ENCODE measurements around the gene TRIM25. TPM values are rescaled to one million over a fixed set of nuclear protein-coding genes. Genes with fewer than 3 reads are reported as not detected.

TRIM25 gene
- total RNA-seq, 3 donors from 2014 or later (not counting 1 experiment from before 2014, with no cell fraction given): 50.4 to 100 (median 74.5) TPM

- intact Hi-C loops (cut with micrococcal nuclease): no loop called here
- H3K4me3 ChIP-seq (ENCODE audit: low read length): no peak overlapping the region
- no peak for ATAC-seq
- Mint-ChIP-seq H3K4me1 (peaks cover 13% of the 10 kb centered on the region in 2 donors), H3K27ac (no peak overlapping the region), H3K36me3 (peaks cover 18% of the 10 kb centered on the region), H3K27me3 (ENCODE audit: low read depth in 2 of 2) (no peaks in the 10 kb centered on the region), H3K9me3 (no peaks in the 10 kb centered on the region), H3K4me3 (no peak overlapping the region)
- H3K36me3 ChIP-seq (ENCODE audit: control insufficient read depth, insufficient read depth, low read length): peaks cover 33% of the 10 kb centered on the region
- no peaks in the 10 kb centered on the region for H3K27me3 ChIP-seq (ENCODE audit: control insufficient read depth, insufficient read depth, low read length)
- WGBS (ENCODE audit: insufficient coverage): 89% methylated on average over 6 of the region's 6 CpGs
- no peak for DNase-seq
- no peaks in the 10 kb centered on the region for H3K4me1 ChIP-seq (ENCODE audit: control insufficient read depth, insufficient read depth, low read length)
- no peak overlapping the region for H3K27ac ChIP-seq (ENCODE audit: low read length)
- no peak for TF ChIP-seq CTCF (IDR thresholded peaks at IDR 0.05)
- no peaks in the 10 kb centered on the region for H3K9me3 ChIP-seq (ENCODE audit: control insufficient read depth, insufficient read depth, low read length)
Observed at GRCh38 chr17:56936697-56937322, 23.0 kb upstream of the TRIM25 start.

- H3K27me3 ChIP-seq (ENCODE audit: control insufficient read depth, insufficient read depth, low read length): no peaks in the 10 kb centered on the region
- H3K27me3 Mint-ChIP-seq (ENCODE audit: low read depth in 2 of 2): no peaks in the 10 kb centered on the region
- H3K4me3 ChIP-seq (ENCODE audit: low read length): no peak overlapping the region
- H3K27ac ChIP-seq (ENCODE audit: low read length): no peak overlapping the region
- DNase-seq (no peak), ATAC-seq (no peak)
- H3K9me3 Mint-ChIP-seq: no peaks in the 10 kb centered on the region
- H3K36me3 ChIP-seq (ENCODE audit: control insufficient read depth, insufficient read depth, low read length): peaks cover 28% of the 10 kb centered on the region
- 96% methylated on average over 3 of the region's 3 CpGs for WGBS (ENCODE audit: insufficient coverage)
- H3K4me3 Mint-ChIP-seq: no peak overlapping the region
- H3K4me1 ChIP-seq (ENCODE audit: control insufficient read depth, insufficient read depth, low read length): no peaks in the 10 kb centered on the region
- H3K36me3 Mint-ChIP-seq: peaks cover 18% of the 10 kb centered on the region
- no peak for TF ChIP-seq CTCF (IDR thresholded peaks at IDR 0.05)
- no peak overlapping the region for H3K27ac Mint-ChIP-seq
- no peaks in the 10 kb centered on the region for H3K9me3 ChIP-seq (ENCODE audit: control insufficient read depth, insufficient read depth, low read length)
- peaks cover 13% of the 10 kb centered on the region in 2 donors for H3K4me1 Mint-ChIP-seq
- intact Hi-C loops (cut with micrococcal nuclease): no loop called here
Observed at GRCh38 chr17:56935461-56935860, 21.6 kb upstream of the TRIM25 start.

GRCh38 chr17:56934280-56934679, 20.4 kb upstream of the TRIM25 start:
- TF ChIP-seq CTCF (IDR thresholded peaks at IDR 0.05): no peak
- 71% methylated on average over 1 of the region's 4 CpGs for WGBS (ENCODE audit: insufficient coverage)
- H3K27ac ChIP-seq (ENCODE audit: low read length): no peak overlapping the region
- no peak overlapping the region for H3K4me3 ChIP-seq (ENCODE audit: low read length)
- H3K4me1 Mint-ChIP-seq: peaks cover 13% of the 10 kb centered on the region in 2 donors
- ATAC-seq (peak; percentile 73 to 96 (median 90)), DNase-seq (peak in 1 of 2 donors; percentile 22)
- peak overlapping the region; percentile 46 to 50 for H3K27ac Mint-ChIP-seq
- no peaks in the 10 kb centered on the region for H3K27me3 Mint-ChIP-seq (ENCODE audit: low read depth in 2 of 2)
- peak overlapping the region; percentile 14 for H3K4me3 Mint-ChIP-seq
- no peaks in the 10 kb centered on the region for H3K4me1 ChIP-seq (ENCODE audit: control insufficient read depth, insufficient read depth, low read length)
- no peaks in the 10 kb centered on the region for H3K9me3 ChIP-seq (ENCODE audit: control insufficient read depth, insufficient read depth, low read length)
- H3K36me3 ChIP-seq (ENCODE audit: control insufficient read depth, insufficient read depth, low read length): peaks cover 27% of the 10 kb centered on the region
- intact Hi-C loops (cut with micrococcal nuclease): no loop called here
- no peaks in the 10 kb centered on the region for H3K27me3 ChIP-seq (ENCODE audit: control insufficient read depth, insufficient read depth, low read length)
- no peaks in the 10 kb centered on the region for H3K9me3 Mint-ChIP-seq
- H3K36me3 Mint-ChIP-seq: peaks cover 18% of the 10 kb centered on the region

GRCh38 chr17:56933868-56934267, 20.0 kb upstream of the TRIM25 start:
- Mint-ChIP-seq H3K27me3 (ENCODE audit: low read depth in 2 of 2) (no peaks in the 10 kb centered on the region), H3K4me1 (peaks cover 13% of the 10 kb centered on the region in 2 donors), H3K4me3 (peak overlapping the region; percentile 14), H3K27ac (peak overlapping the region; percentile 46 to 50), H3K9me3 (no peaks in the 10 kb centered on the region), H3K36me3 (peaks cover 18% of the 10 kb centered on the region)
- intact Hi-C loops (cut with micrococcal nuclease): no loop called here
- peaks cover 24% of the 10 kb centered on the region for H3K36me3 ChIP-seq (ENCODE audit: control insufficient read depth, insufficient read depth, low read length)
- no CpG with 5 or more reads among the region's 1 CpG for WGBS (ENCODE audit: insufficient coverage)
- no peaks in the 10 kb centered on the region for H3K4me1 ChIP-seq (ENCODE audit: control insufficient read depth, insufficient read depth, low read length)
- ATAC-seq: peak in 1 of 3 donors; percentile 22
- H3K4me3 ChIP-seq (ENCODE audit: low read length): no peak overlapping the region
- no peak overlapping the region for H3K27ac ChIP-seq (ENCODE audit: low read length)
- no peaks in the 10 kb centered on the region for H3K9me3 ChIP-seq (ENCODE audit: control insufficient read depth, insufficient read depth, low read length)
- no peak for DNase-seq
- H3K27me3 ChIP-seq (ENCODE audit: control insufficient read depth, insufficient read depth, low read length): no peaks in the 10 kb centered on the region
- TF ChIP-seq CTCF (IDR thresholded peaks at IDR 0.05): no peak
